WI38 (cell line): ENCODE data around the gene TDRD3.
"Not testable (repeated sequence)": the region's sequence is repeated elsewhere in the genome, so short reads cannot be mapped to it uniquely, and the experiment has no call there.

Source experiments
- H3K4me3 ChIP-seq: 2 replicates; pipeline ENCODE4 v1.5.1; 2011; ENCODE audit warnings: low read depth, mild to moderate bottlenecking, control low read depth, low read length
- CTCF ChIP-seq: IDR thresholded peaks from 2 replicates; pipeline ENCODE4 v1.5.1; 2012; ENCODE audit warnings: low read depth, mild to moderate bottlenecking, control low read depth, low read length

Gene TDRD3

GRCh38 chr13:60398907-60399589 is 2.0 kb downstream of the TDRD3 start:
- H3K4me3 ChIP-seq: no peak overlapping the region; the same call in 1 of the 2 replicates
- TF ChIP-seq CTCF: no peak

GRCh38 chr13:60402022-60402421 is 5.0 kb downstream of the TDRD3 start:
- TF ChIP-seq CTCF: no peak

GRCh38 chr13:60407095-60407494 is 10.1 kb downstream of the TDRD3 start:
- no peak for TF ChIP-seq CTCF
- no peak overlapping the region for H3K4me3 ChIP-seq

More at GRCh38 chr13:60402022-60402421, 5.0 kb downstream of the TDRD3 start:
- no peak overlapping the region for H3K4me3 ChIP-seq

GRCh38 chr13:60407852-60408251 is 10.8 kb downstream of the TDRD3 start:
- not testable (repeated sequence) for H3K4me3 ChIP-seq

GRCh38 chr13:60409574-60410292 is 12.7 kb downstream of the TDRD3 start:
- not testable (repeated sequence) for H3K4me3 ChIP-seq

- TF ChIP-seq CTCF: no peak
- H3K4me3 ChIP-seq: no peak overlapping the region
Measured at GRCh38 chr13:60410299-60410698, 13.3 kb downstream of the TDRD3 start.

GRCh38 chr13:60411464-60411863 is 14.4 kb downstream of the TDRD3 start:
- no peak overlapping the region for H3K4me3 ChIP-seq
- TF ChIP-seq CTCF: no peak

GRCh38 chr13:60411983-60412382 is 15.0 kb downstream of the TDRD3 start:
- TF ChIP-seq CTCF: no peak
- no peak overlapping the region for H3K4me3 ChIP-seq
